ENCODE data around the gene LBH.

The LBH gene

DNA sequence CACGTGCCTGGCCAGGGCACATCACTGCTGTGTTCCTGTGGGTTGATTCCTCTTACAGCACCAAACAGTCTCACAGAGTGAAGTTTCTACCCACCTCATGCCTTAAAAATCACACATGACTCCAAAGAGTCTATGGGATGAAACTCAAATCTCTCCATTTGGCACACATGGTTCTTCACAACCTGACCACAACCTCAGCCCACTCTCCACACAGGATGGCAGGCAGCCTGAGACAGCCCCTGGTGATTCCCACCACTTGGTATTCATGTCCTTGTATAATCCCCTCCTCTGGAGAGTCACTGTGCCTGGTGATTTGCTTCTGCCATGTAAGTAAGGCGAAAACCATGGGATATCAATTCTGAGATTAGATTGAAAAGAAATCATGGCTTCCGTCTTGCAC lies 46.2 kb downstream of the LBH start:
- H3K9me3 ChIP-seq, result no peaks in the 10 kb centered on the region
- DNase-seq, result no peak
- H3K27me3 ChIP-seq, result no peaks in the 10 kb centered on the region
- TF ChIP-seq, protein P1, sequence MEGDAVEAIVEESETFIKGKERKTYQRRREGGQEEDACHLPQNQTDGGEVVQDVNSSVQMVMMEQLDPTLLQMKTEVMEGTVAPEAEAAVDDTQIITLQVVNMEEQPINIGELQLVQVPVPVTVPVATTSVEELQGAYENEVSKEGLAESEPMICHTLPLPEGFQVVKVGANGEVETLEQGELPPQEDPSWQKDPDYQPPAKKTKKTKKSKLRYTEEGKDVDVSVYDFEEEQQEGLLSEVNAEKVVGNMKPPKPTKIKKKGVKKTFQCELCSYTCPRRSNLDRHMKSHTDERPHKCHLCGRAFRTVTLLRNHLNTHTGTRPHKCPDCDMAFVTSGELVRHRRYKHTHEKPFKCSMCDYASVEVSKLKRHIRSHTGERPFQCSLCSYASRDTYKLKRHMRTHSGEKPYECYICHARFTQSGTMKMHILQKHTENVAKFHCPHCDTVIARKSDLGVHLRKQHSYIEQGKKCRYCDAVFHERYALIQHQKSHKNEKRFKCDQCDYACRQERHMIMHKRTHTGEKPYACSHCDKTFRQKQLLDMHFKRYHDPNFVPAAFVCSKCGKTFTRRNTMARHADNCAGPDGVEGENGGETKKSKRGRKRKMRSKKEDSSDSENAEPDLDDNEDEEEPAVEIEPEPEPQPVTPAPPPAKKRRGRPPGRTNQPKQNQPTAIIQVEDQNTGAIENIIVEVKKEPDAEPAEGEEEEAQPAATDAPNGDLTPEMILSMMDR (IDR thresholded peaks at IDR 0.05; ENCODE audit: low read depth, low read length), result no peak
- H3K4me3 ChIP-seq (ENCODE audit: low read depth, low read length), result no peak overlapping the region
- no peaks in the 10 kb centered on the region for H3K36me3 ChIP-seq
- no peaks in the 10 kb centered on the region for H3K4me1 ChIP-seq

DNA sequence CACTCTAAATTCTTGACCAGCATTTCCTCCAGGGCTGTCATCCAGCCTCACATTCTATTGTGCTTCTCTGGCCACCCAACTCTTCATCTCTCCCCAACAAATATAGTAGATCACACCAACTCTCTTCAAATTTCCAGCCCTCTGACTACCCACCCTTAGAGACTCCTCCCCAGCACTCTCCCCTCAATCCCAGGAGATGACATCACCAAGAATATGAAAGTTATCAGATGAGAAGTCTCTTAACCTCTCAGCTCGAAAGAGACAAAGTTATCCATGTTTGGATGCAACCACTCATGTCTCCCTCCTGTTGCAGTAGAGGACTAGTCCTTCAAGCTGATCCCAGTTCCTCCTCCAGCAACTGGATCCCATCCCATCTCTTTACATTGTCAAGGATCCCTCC lies 47.1 kb downstream of the LBH start:
- TF ChIP-seq, protein P1 (IDR thresholded peaks at IDR 0.05; ENCODE audit: low read depth, low read length), result no peak
- Histone ChIP-seq H3K4me1 (no peaks in the 10 kb centered on the region), H3K27me3 (no peaks in the 10 kb centered on the region), H3K4me3 (ENCODE audit: low read depth, low read length) (no peak overlapping the region), H3K36me3 (no peaks in the 10 kb centered on the region), H3K9me3 (no peaks in the 10 kb centered on the region)
- no peak for DNase-seq

DNA sequence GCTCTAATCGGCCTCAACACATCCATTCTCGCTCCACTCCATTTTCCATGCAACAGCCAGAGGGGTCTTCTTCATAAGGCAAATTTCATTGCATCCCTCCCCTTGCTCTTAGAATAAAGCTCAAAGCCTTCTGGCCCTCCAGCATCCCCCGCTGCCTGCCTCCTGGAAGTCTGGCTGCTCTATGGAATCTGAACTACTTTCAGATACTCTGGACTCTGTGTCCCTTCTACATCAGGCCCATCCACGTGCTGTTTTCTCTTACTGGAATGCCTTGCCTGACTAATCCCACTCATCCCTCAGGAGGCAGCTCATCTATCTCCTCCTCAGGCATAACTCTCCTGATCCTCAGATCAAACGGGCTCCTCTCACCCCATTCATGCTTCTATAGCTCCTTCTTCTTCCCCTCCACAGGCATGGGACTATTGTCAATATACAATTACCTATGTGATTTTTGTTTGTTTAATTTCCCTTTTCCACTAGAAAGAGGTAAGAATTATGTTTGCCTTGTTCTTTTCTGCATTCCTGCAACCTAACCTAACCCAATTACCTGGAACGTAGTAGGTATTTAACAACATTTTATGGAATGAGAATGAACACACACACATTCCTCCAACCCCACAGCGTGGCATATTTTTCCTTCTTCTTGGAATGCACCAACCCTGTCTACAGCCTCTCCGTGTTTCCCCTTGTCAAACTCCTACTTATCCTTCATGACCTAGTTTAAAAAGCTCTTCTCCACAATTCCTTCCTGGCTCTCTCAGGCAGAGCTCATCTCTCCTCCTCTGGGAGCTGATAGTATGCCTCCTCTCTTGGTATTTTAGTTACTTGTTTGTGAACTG lies 49.5 kb downstream of the LBH start:
- Histone ChIP-seq H3K9me3 (no peaks in the 10 kb centered on the region), H3K4me3 (ENCODE audit: low read depth, low read length) (no peak overlapping the region), H3K27me3 (no peaks in the 10 kb centered on the region), H3K36me3 (no peaks in the 10 kb centered on the region), H3K4me1 (no peaks in the 10 kb centered on the region)
- DNase-seq, result no peak
- TF ChIP-seq, protein P1 (IDR thresholded peaks at IDR 0.05; ENCODE audit: low read depth, low read length), result no peak

DNA sequence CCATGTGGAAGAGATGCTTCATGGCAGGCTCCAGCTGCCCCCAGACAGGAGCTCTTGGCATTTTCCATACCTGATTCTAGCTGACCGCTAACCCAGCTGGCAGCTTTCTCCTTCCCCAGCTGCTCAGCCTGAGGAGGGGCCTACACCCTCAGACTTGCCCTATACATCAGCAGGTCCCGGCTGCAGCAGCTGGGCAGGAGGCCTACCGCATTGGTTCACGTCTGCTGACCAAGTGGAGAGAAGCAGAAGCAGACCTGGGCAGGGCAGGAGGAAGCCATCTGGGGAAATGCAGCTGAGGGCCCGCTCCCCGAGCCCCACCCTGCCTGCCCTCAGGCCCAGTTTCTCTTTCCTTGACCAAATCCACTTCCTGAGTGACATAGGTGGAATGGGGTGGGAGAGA lies 50.7 kb downstream of the LBH start:
- Histone ChIP-seq H3K4me1 (no peaks in the 10 kb centered on the region), H3K36me3 (no peaks in the 10 kb centered on the region), H3K4me3 (ENCODE audit: low read depth, low read length) (no peak overlapping the region), H3K9me3 (no peaks in the 10 kb centered on the region), H3K27me3 (no peaks in the 10 kb centered on the region)
- DNase-seq, result no peak
- TF ChIP-seq, protein P1 (IDR thresholded peaks at IDR 0.05; ENCODE audit: low read depth, low read length), result no peak

DNA sequence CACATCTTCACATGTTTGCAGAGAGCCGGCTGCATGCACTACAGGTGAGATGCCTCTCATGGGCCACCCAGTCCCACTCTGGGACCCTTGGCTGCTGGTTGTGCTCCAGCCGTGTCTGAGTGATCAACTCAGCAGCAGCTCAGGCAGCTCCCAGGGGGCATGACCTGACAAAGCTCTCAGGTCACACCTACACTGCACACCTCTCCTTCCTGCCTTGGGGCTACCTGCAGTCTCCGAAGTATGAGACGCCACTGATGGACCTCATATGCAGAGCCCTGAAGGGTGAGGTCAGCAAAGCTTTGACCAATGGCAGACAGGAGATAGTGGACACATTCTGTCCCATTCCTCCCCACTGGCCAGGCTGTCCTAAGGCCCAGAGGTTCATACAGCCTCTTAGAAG lies 51.4 kb downstream of the LBH start:
- H3K4me3 ChIP-seq (ENCODE audit: low read depth, low read length), result no peak overlapping the region
- H3K9me3 ChIP-seq, result no peaks in the 10 kb centered on the region
- H3K4me1 ChIP-seq, result no peaks in the 10 kb centered on the region
- H3K36me3 ChIP-seq, result no peaks in the 10 kb centered on the region
- TF ChIP-seq, protein P1 (IDR thresholded peaks at IDR 0.05; ENCODE audit: low read depth, low read length), result no peak
- no peak for DNase-seq
- H3K27me3 ChIP-seq, result no peaks in the 10 kb centered on the region

DNA sequence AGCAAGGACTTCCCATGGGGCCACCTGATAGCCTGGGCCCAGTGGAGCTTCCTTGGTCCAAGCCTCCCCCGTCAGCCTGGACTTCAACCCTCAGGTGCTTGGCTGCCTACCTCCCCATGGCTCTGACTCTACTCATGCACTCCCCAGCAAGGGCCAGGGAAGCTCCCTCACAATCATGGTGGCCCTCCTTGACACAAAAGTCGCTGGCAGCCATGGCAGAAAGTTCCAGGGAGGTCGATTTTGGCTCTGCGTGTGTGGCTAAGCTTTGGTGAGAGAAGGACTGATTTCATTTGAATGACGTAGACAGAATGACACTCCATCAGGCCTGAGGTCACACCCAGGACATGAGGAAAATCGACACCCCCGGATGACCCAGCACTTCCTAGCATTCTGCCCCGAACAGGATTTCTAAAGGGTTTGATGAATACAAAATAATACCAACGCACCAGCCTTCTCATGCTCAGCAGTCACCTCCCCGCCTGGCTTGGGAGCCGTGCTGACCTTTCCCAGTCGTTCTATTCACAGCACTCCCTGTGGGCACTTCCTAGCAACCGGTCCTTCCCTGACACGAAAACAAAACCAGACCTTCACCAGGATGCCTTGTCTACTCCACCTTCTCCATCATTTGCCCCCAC lies 52.7 kb downstream of the LBH start:
- no peak overlapping the region for H3K4me3 ChIP-seq (ENCODE audit: low read depth, low read length)
- H3K27me3 ChIP-seq, result no peaks in the 10 kb centered on the region
- H3K4me1 ChIP-seq, result no peaks in the 10 kb centered on the region
- no peak for DNase-seq
- no peaks in the 10 kb centered on the region for H3K9me3 ChIP-seq
- TF ChIP-seq, protein P1 (IDR thresholded peaks at IDR 0.05; ENCODE audit: low read depth, low read length), result no peak
- H3K36me3 ChIP-seq, result no peaks in the 10 kb centered on the region
